ENCODE data around the gene C12orf42. TPM values are rescaled to one million over a fixed set of nuclear protein-coding genes. Genes with fewer than 3 reads are reported as not detected.

Gene C12orf42
- total and polyA plus RNA-seq, 2 experiments from 2014 or later: not detected

DNA sequence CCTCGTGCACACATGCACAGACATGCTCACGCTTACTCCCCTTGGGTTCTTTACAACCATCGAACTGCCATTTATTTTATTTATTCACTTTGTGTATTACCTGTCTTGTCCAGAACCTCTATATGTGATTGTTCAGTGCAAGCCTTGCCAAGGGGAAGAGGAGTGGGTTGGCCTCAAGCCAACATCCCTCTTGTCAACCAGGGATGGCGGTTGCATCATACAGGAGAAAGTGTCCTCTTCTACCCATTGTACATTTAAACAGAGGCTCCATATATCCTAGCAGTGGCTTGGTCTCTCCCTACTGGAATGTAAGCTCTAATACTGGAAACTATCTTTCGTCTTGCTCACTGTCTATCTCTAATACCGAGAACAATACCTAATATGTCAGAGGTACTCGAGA, 108.4 kb downstream of the C12orf42 start:
- Histone ChIP-seq H3K27ac (no peak overlapping the region), H3K36me3 (ENCODE audit: low read depth) (no peaks in the 10 kb centered on the region), H3K4me1 (ENCODE audit: insufficient read depth) (no peaks in the 10 kb centered on the region), H3K79me2 (ENCODE audit: insufficient read depth) (no peaks in the 10 kb centered on the region), H3K9me3 (ENCODE audit: low read depth) (no peaks in the 10 kb centered on the region), H3K27me3 (replicated peaks; ENCODE audit: insufficient read depth) (no peaks in the 10 kb centered on the region), H3F3A (ENCODE audit: insufficient read depth) (no peaks in the 10 kb centered on the region), H3K9me2 (ENCODE audit: insufficient read depth) (no peaks in the 10 kb centered on the region), H2AFZ (no peak overlapping the region), H3K9ac (no peak overlapping the region), H3K4me2 (ENCODE audit: unreplicated experiment) (no peak overlapping the region), H4K20me1 (ENCODE audit: insufficient read depth) (no peaks in the 10 kb centered on the region), H3K4me3 (no peak overlapping the region)
- TF ChIP-seq EZH2phosphoT487 (IDR thresholded peaks at IDR 0.05; ENCODE audit: insufficient read depth, low read depth): no peak
- WGBS, 2 experiments (ENCODE audit: low coverage in 1 of 2, low lambda C conversion rate in 2 of 2, missing lambda C conversion rate in 2 of 2): 35 to 38% methylated on average over 7 of the region's 7 CpGs
- no peak for DNase-seq
- in situ Hi-C loops (cut with MboI): no loop called here

DNA sequence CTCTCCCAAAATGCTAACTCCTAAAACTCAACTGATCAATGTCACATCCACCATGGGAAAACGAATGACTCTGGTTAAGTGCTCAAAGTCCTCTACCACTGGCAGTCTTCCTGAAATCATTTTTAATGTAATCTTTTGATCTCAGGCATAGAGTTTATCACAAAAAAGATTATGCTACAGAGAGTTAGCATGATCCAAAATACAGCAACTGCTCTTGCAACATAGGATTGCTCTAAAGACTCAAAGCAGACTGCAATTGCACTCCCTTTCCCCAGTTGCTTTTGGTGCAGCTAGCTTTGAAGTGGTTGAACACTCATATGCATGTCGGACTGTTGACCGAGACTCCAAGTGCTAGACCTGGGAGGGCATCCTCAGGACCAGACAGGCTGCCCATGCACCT, 109.3 kb downstream of the C12orf42 start:
- H3K9me3 ChIP-seq (ENCODE audit: low read depth): no peaks in the 10 kb centered on the region
- no peaks in the 10 kb centered on the region for H3K4me1 ChIP-seq (ENCODE audit: insufficient read depth)
- no peak overlapping the region for H3K9ac ChIP-seq
- WGBS, 2 experiments (ENCODE audit: low coverage in 1 of 2, low lambda C conversion rate in 2 of 2, missing lambda C conversion rate in 2 of 2): 32 to 42% methylated on average over 3 of the region's 3 CpGs
- no peak overlapping the region for H3K4me2 ChIP-seq (ENCODE audit: unreplicated experiment)
- no peak for DNase-seq
- H3K9me2 ChIP-seq (ENCODE audit: insufficient read depth): no peaks in the 10 kb centered on the region
- no peaks in the 10 kb centered on the region for H3K36me3 ChIP-seq (ENCODE audit: low read depth)
- TF ChIP-seq EZH2phosphoT487 (IDR thresholded peaks at IDR 0.05; ENCODE audit: insufficient read depth, low read depth) (no peak), EZH2 (IDR thresholded peaks at IDR 0.05; ENCODE audit: insufficient read depth, poor library complexity, severe bottlenecking) (no peak)
- H3K79me2 ChIP-seq (ENCODE audit: insufficient read depth): no peaks in the 10 kb centered on the region
- H2AFZ ChIP-seq: no peak overlapping the region
- H4K20me1 ChIP-seq (ENCODE audit: insufficient read depth): no peaks in the 10 kb centered on the region
- no peak overlapping the region for H3K27ac ChIP-seq
- no peaks in the 10 kb centered on the region for H3F3A ChIP-seq (ENCODE audit: insufficient read depth)
- in situ Hi-C loops (cut with MboI): no loop called here
- no peaks in the 10 kb centered on the region for H3K27me3 ChIP-seq (replicated peaks; ENCODE audit: insufficient read depth)
- no peak overlapping the region for H3K4me3 ChIP-seq

DNA sequence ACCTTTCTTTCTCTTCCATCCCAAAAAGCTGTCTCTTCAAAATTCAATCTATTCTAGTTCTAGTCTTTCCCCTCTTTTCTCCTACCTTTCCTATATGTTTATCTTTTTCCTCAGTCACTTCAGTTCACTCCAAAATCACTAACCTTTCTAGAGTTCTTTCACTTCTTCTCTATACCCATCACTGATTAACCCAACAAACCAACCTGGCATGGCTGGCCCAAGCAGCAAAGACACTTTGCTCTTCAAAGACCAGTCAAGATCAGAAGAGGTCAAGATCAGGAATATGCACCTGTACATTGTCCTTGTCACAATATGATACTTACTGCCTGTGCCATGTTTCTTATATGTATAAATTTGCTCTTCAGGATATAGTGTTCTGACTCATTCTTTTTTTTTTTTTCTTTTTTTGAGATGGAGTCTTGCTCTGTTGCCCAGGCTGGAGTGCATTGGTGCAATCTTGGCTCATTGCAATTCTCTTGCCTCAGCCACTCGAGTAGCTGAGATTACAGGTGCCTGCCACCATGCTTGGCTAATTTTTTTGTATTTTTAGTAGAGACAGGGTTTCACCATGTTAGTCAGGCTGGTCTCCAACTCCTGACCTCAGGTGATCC, 112.9 kb downstream of the C12orf42 start:
- no peak overlapping the region for H3K4me2 ChIP-seq (ENCODE audit: unreplicated experiment)

DNA sequence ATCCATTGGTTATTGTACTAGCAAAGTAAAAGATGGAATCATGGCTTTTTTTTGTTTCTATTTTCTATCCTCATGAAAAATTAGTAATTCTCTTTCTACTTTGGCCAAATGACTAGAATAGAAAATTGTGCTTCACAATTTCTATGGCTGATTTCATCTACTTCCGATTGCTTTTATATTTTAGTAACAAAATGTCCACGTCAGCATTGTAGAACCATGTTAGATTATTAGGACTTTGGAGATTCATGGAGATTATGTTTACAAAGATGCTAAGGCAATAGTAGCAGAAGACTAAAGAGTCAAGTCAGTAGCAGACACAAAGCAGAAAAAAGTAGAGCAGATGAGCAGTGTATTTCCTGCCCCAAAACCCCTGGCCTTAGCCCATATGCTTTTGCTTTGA, 113.6 kb downstream of the C12orf42 start:
- no peak overlapping the region for H3K4me3 ChIP-seq
- H3K9me3 ChIP-seq (ENCODE audit: low read depth): no peaks in the 10 kb centered on the region
- no peak overlapping the region for H2AFZ ChIP-seq
- H3K27ac ChIP-seq: no peak overlapping the region
- H3K4me1 ChIP-seq (ENCODE audit: insufficient read depth): no peaks in the 10 kb centered on the region
- WGBS, 2 experiments (ENCODE audit: low coverage in 1 of 2, low lambda C conversion rate in 2 of 2, missing lambda C conversion rate in 2 of 2): 15 to 16% methylated on average over 2 of the region's 2 CpGs
- no peaks in the 10 kb centered on the region for H3K27me3 ChIP-seq (replicated peaks; ENCODE audit: insufficient read depth)
- no peaks in the 10 kb centered on the region for H3K79me2 ChIP-seq (ENCODE audit: insufficient read depth)
- no peak for DNase-seq
- H4K20me1 ChIP-seq (ENCODE audit: insufficient read depth): no peaks in the 10 kb centered on the region
- no peaks in the 10 kb centered on the region for H3F3A ChIP-seq (ENCODE audit: insufficient read depth)
- no peaks in the 10 kb centered on the region for H3K36me3 ChIP-seq (ENCODE audit: low read depth)
- no peak overlapping the region for H3K9ac ChIP-seq
- no peak overlapping the region for H3K4me2 ChIP-seq (ENCODE audit: unreplicated experiment)
- TF ChIP-seq EZH2phosphoT487 (IDR thresholded peaks at IDR 0.05; ENCODE audit: insufficient read depth, low read depth) (no peak), EZH2 (IDR thresholded peaks at IDR 0.05; ENCODE audit: insufficient read depth, poor library complexity, severe bottlenecking) (no peak)
- in situ Hi-C loops (cut with MboI): no loop called here
- H3K9me2 ChIP-seq (ENCODE audit: insufficient read depth): no peaks in the 10 kb centered on the region

More for the DNA sequence above, 112.9 kb downstream of the C12orf42 start:
- in situ Hi-C loops (cut with MboI): no loop called here
- no peak overlapping the region for H3K27ac ChIP-seq
- H3F3A ChIP-seq (ENCODE audit: insufficient read depth): no peaks in the 10 kb centered on the region
- TF ChIP-seq EZH2phosphoT487 (IDR thresholded peaks at IDR 0.05; ENCODE audit: insufficient read depth, low read depth) (no peak), EZH2 (IDR thresholded peaks at IDR 0.05; ENCODE audit: insufficient read depth, poor library complexity, severe bottlenecking) (no peak)
- no peaks in the 10 kb centered on the region for H3K36me3 ChIP-seq (ENCODE audit: low read depth)
- no peak overlapping the region for H3K9ac ChIP-seq
- H3K9me3 ChIP-seq (ENCODE audit: low read depth): no peaks in the 10 kb centered on the region
- H3K9me2 ChIP-seq (ENCODE audit: insufficient read depth): no peaks in the 10 kb centered on the region
- H3K4me1 ChIP-seq (ENCODE audit: insufficient read depth): no peaks in the 10 kb centered on the region
- no peak overlapping the region for H3K4me3 ChIP-seq
- no peaks in the 10 kb centered on the region for H3K27me3 ChIP-seq (replicated peaks; ENCODE audit: insufficient read depth)
- no peak for DNase-seq
- H3K79me2 ChIP-seq (ENCODE audit: insufficient read depth): no peaks in the 10 kb centered on the region
- H2AFZ ChIP-seq: no peak overlapping the region
- 0 to 4% methylated on average over 1 of the region's 1 CpG for WGBS, 2 experiments (ENCODE audit: low coverage in 1 of 2, low lambda C conversion rate in 2 of 2, missing lambda C conversion rate in 2 of 2)
- no peaks in the 10 kb centered on the region for H4K20me1 ChIP-seq (ENCODE audit: insufficient read depth)

DNA sequence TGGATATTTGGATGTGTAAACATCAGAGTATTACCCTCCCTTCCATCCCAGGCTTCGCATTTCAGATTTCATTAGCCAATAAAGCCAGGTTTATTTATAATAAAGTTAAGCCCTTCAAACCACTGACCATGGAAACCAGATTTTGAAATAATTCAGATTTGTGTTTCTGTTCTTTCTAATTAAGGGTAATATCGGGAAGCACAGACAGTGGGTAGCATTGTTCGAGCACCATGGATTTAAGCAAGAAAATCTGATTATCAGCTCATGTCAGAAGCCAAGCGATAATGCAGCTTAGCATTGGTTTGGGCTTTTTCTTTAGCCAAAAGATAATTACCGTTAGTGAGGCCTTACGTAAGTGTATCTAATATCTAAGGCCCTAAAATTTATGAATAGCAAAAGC, 116.1 kb downstream of the C12orf42 start:
- H3K9me2 ChIP-seq (ENCODE audit: insufficient read depth): no peaks in the 10 kb centered on the region
- no peak overlapping the region for H3K27ac ChIP-seq
- no peaks in the 10 kb centered on the region for H4K20me1 ChIP-seq (ENCODE audit: insufficient read depth)
- in situ Hi-C loops (cut with MboI): no loop called here
- H3K9ac ChIP-seq: no peak overlapping the region
- no peak for TF ChIP-seq EZH2phosphoT487 (IDR thresholded peaks at IDR 0.05; ENCODE audit: insufficient read depth, low read depth)
- TF ChIP-seq EZH2 (IDR thresholded peaks at IDR 0.05; ENCODE audit: insufficient read depth, poor library complexity, severe bottlenecking): no peak
- no peak overlapping the region for H3K4me2 ChIP-seq (ENCODE audit: unreplicated experiment)
- H2AFZ ChIP-seq: no peak overlapping the region
- no peaks in the 10 kb centered on the region for H3K4me1 ChIP-seq (ENCODE audit: insufficient read depth)
- no peaks in the 10 kb centered on the region for H3F3A ChIP-seq (ENCODE audit: insufficient read depth)
- no peaks in the 10 kb centered on the region for H3K9me3 ChIP-seq (ENCODE audit: low read depth)
- DNase-seq: no peak
- no peak overlapping the region for H3K4me3 ChIP-seq
- 33 to 38% methylated on average over 6 of the region's 6 CpGs for WGBS, 2 experiments (ENCODE audit: low coverage in 1 of 2, low lambda C conversion rate in 2 of 2, missing lambda C conversion rate in 2 of 2)
- H3K36me3 ChIP-seq (ENCODE audit: low read depth): no peaks in the 10 kb centered on the region
- H3K27me3 ChIP-seq (replicated peaks; ENCODE audit: insufficient read depth): no peaks in the 10 kb centered on the region
- no peaks in the 10 kb centered on the region for H3K79me2 ChIP-seq (ENCODE audit: insufficient read depth)

All from GM23248 (cell line).